K562 (cell line): ENCODE data around the gene PPP2R3B. TPM values are rescaled to one million over a fixed set of nuclear protein-coding genes. Genes with fewer than 3 reads are reported as not detected.
"Not testable (repeated sequence)": the region's sequence is repeated elsewhere in the genome, so short reads cannot be mapped to it uniquely, and the experiment has no call there.

Experiments used
- ATAC-seq: fragments of 200-7000 bp; cut with Tn5 transposase; 3 replicates; pipeline ENCODE4 v1.9.1; 2020; ENCODE audit warnings: moderate library complexity
- BruUV-seq: library from RNA; stranded (reverse); fragments of 400-500 nt; replicated peaks from 2 replicates; lab custom pipeline; 2021; lab: Mats Ljungman, UMichigan
- CTCF ChIA-PET: fragments of 300-600 bp; formaldehyde crosslinking; extraction: SDS; loops from one replicate; lab custom pipeline; 2021; ENCODE audit warnings: low intra/inter-chr PET ratio; lab: Yijun Ruan, JAX
- POLR2A ChIA-PET: fragments of 300-600, 350-650 bp; sonication (Branson Sonifier 250); formaldehyde crosslinking; extraction: SDS; loops from one replicate; lab custom pipeline; 2021; ENCODE audit warnings: antibody characterized with exemption, inconsistent platforms; lab: Yijun Ruan, JAX
- DNase-seq, 4 experiments: peaks; one replicate each; pipeline versions ENCODE4 v3.0.0 to v3.0.0-alpha.2; 2011 to 2018; ENCODE audit warnings: low spot score in 3 of 4, mixed read lengths in 3 of 4; ENCODE audit errors: extremely low read depth in 1 of 4
- FAIRE-seq: peaks from 2 replicates; lab custom pipeline; 2011; peaks lifted over from hg19 to GRCh38; lab: Jason Lieb, UNC
- H2AFZ ChIP-seq: 2 replicates; pipeline ENCODE4 v1.6.0; 2011; ENCODE audit warnings: low read depth, low read length, control low read depth, inconsistent platforms
- H3K27ac ChIP-seq: fragments of 200-600 bp; 3 replicates; pipeline ENCODE4 v1.8.0; 2011; ENCODE audit warnings: low read depth, mild to moderate bottlenecking, control low read depth, inconsistent platforms, low read length, moderate library complexity, mixed read lengths; ENCODE audit errors: extremely low read depth
- H3K27me3 ChIP-seq, 2 experiments: fragments of 300-600 bp in 1 of 2; 2 replicates in 1 of 2; 3 replicates in 1 of 2; pipeline versions ENCODE4 v1.6.0 to v1.8.0; 2011; ENCODE audit warnings: inconsistent platforms in 2 of 2, low read length in 2 of 2, mild to moderate bottlenecking in 1 of 2, mixed read lengths in 1 of 2, moderate library complexity in 1 of 2; ENCODE audit not compliant: control insufficient read depth in 2 of 2, insufficient read depth in 2 of 2
- H3K36me3 ChIP-seq: fragments of 300-600 bp; 3 replicates; pipeline ENCODE4 v1.8.0; 2011; ENCODE audit warnings: mild to moderate bottlenecking, low read length, inconsistent platforms; ENCODE audit not compliant: control insufficient read depth, insufficient read depth
- H3K4me1 ChIP-seq, 2 experiments: fragments of 200-600 bp in 1 of 2; replicated peaks in 1 of 2; 2 replicates in 1 of 2; 3 replicates in 1 of 2; pipeline versions ENCODE4 v1.5.1 to v1.8.0; 2011; ENCODE audit warnings: inconsistent platforms in 2 of 2, low read length in 2 of 2, mild to moderate bottlenecking in 1 of 2, mixed read lengths in 1 of 2, moderate library complexity in 1 of 2; ENCODE audit not compliant: control insufficient read depth in 2 of 2, insufficient read depth in 2 of 2
- H3K4me2 ChIP-seq: 2 replicates; pipeline ENCODE4 v1.6.1; 2011; ENCODE audit warnings: low read length, control low read depth, inconsistent platforms, mixed read lengths; ENCODE audit not compliant: insufficient read depth
- H3K4me3 ChIP-seq: fragments of 200-600 bp; sonication (generic), shearing (Covaris generic); 2 replicates; pipeline ENCODE4 v1.5.1; 2016; ENCODE audit warnings: control low read depth, inconsistent platforms
- H3K79me2 ChIP-seq: fragments of 200-600 bp; 3 replicates; pipeline ENCODE4 v1.8.0; 2011; ENCODE audit warnings: low read length, inconsistent platforms; ENCODE audit not compliant: control insufficient read depth, insufficient read depth
- H3K9ac ChIP-seq, 2 experiments: 2 replicates each; pipeline versions ENCODE4 v1.6.0 to v1.6.1; 2011; ENCODE audit warnings: low read depth in 2 of 2, low read length in 2 of 2, control low read depth in 1 of 2, inconsistent platforms in 1 of 2, mild to moderate bottlenecking in 1 of 2, mixed read lengths in 1 of 2; ENCODE audit not compliant: insufficient read depth in 1 of 2
- H3K9me1 ChIP-seq: one replicate; pipeline ENCODE4 v1.6.0; 2011; ENCODE audit warnings: inconsistent platforms, mild to moderate bottlenecking, low read length, moderate library complexity; ENCODE audit not compliant: control insufficient read depth, insufficient read depth
- H3K9me3 ChIP-seq: replicated peaks from 2 replicates; pipeline ENCODE4 v1.5.1; 2011; ENCODE audit warnings: low read depth, low read length, inconsistent platforms; ENCODE audit not compliant: control insufficient read depth, insufficient read depth
- H4K20me1 ChIP-seq: replicated peaks from 2 replicates; pipeline ENCODE4 v1.6.1; 2011; ENCODE audit warnings: low read length, inconsistent platforms, mixed read lengths; ENCODE audit not compliant: control insufficient read depth, insufficient read depth
- CAMTA2 ChIP-seq: fragments of 250-450 bp; sonication (Bioruptor Pico); conservative IDR thresholded peaks from 2 replicates; pipeline ENCODE4 v1.5.1; 2022
- CBFA2T2 ChIP-seq: fragments of 450-650 bp; conservative IDR thresholded peaks from 2 replicates; pipeline ENCODE4 v1.6.1; 2017; ENCODE audit warnings: mild to moderate bottlenecking
- CHD2 ChIP-seq: IDR thresholded peaks from 2 replicates; pipeline ENCODE4 v1.6.1; 2011; ENCODE audit warnings: low read depth, low read length
- LARP7 ChIP-seq: fragments of 450-650 bp; IDR thresholded peaks from 2 replicates; pipeline ENCODE4 v1.6.1; 2016
- NFRKB ChIP-seq: fragments of 450-650 bp; IDR thresholded peaks from 2 replicates; pipeline ENCODE4 v1.6.1; 2016; ENCODE audit warnings: low read depth
- POLR2B ChIP-seq: fragments of 450-650 bp; IDR thresholded peaks from 2 replicates; pipeline ENCODE4 v1.6.1; 2018; ENCODE audit warnings: low read depth; ENCODE audit not compliant: partially characterized antibody
- RBFOX2 ChIP-seq: fragments of 200-400 bp; formaldehyde crosslinking; IDR thresholded peaks from 2 replicates; pipeline ENCODE4 v1.6.1; 2017; ENCODE audit warnings: low read depth, mild to moderate bottlenecking, low read length, moderate library complexity
- ZBTB7A ChIP-seq: IDR thresholded peaks from 2 replicates; pipeline ENCODE4 v1.6.1; 2011; ENCODE audit warnings: low read depth, mild to moderate bottlenecking, low read length, moderate library complexity, borderline replicate concordance; ENCODE audit not compliant: control insufficient read depth
- ZNF165 ChIP-seq: fragments of 250-450 bp; sonication (Bioruptor Pico); IDR thresholded peaks from 2 replicates; pipeline ENCODE4 v1.4.0; 2020; ENCODE audit warnings: borderline replicate concordance
- WGBS: fragments of 100-300 bp; shearing (Covaris generic); methylation state at CpG from one replicate; pipeline ENCODE4 v1.1.6; 2016; ENCODE audit warnings: low coverage, mixed read lengths; ENCODE audit not compliant: insufficient coverage; ENCODE audit errors: missing lambda C conversion rate; 5-methylcytosine and 5-hydroxymethylcytosine counted together
- in situ Hi-C: fragments of 300-500 bp; cut with MboI; formaldehyde crosslinking; loops from 4 replicates; pipeline ENCODE4 v1.15.0; 2018; ENCODE audit warnings: inconsistent platforms, mixed read lengths
- intact Hi-C: fragments of 100-400 bp; cut with micrococcal nuclease; formaldehyde crosslinking; loops from 2 replicates; pipeline ENCODE4 v1.14.2; 2022
- polyA plus RNA-seq, 8 experiments: library from polyadenylated mRNA; depleted of rRNA in 4 of 8; stranded (reverse) in 5 of 8; unstranded in 3 of 8; fragments of >200 nt; fragmentation: Nextera tagmentation in 2 of 8; fragmentation: Illumina TruSeq in 1 of 8; extraction: Ambion mirVana in 2 of 8; extraction: Trizol in 1 of 8; gene quantifications; 2 replicates each; pipeline versions ENCODE4 v1.2.1 to v1.2.3, GENCODE V29; 2011 to 2014; ENCODE audit warnings: inconsistent platforms in 1 of 8, missing spikeins in 1 of 8
- total RNA-seq, 7 experiments: library from RNA; depleted of rRNA in 6 of 7; stranded (reverse); fragments of >200 nt in 6 of 7; fragmentation: Illumina TruSeq in 2 of 7; extraction: Trizol in 2 of 7; gene quantifications; 2 replicates each; pipeline versions ENCODE4 v1.2.1 to v1.2.3, GENCODE V29; 2011 to 2021; ENCODE audit warnings: low replicate concordance in 1 of 7
- TF ChIP-seq, protein P1 (sequence below), 2 experiments: IDR thresholded peaks; 2 replicates each; pipeline ENCODE4 v1.6.1; 2012; ENCODE audit warnings: improper control_type of control experiment in 2 of 2, low read depth in 2 of 2, low read length in 2 of 2, borderline replicate concordance in 1 of 2

The PPP2R3B gene
- total and polyA plus RNA-seq, 9 of the 15 experiments (the other 6 are each of a cell fraction or from before 2014, with no cell fraction given), result 0.04 to 18.2 (median 8.2) TPM; not detected in 1

DNA sequence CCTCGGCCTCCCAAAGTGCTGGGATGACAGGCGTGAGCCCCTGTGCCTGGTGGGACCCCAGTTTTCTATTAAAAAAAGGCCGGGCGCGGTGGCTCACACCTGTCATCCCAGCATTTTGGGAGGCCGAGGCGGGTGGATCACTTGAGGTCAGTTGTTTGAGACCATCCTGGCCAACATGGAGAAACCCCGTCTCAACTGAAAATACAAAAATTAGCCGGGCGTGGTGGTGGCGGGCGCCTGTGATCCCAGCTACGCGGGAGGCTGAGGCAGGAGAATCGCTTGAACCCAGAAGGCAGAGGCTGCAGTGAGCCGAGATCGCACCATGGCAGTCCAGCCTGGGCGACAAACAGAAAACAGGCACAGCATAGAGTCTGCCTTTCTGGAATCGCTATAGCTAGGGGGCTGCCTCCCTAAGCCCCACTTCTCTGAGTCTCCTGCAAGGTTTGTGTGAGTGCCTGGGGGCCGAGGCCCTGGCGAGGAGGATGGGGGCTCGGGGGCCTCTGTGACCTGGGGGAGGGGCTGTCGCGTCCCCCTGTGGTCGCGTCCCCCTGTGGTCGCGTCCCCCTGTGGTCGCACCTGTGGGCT lies 56.5 kb downstream of the PPP2R3B start:
- intact Hi-C loops, H3K4me2 ChIP-seq, H3K27ac ChIP-seq, H3K9me1 ChIP-seq, H3K27me3 ChIP-seq, POLR2A ChIA-PET, H4K20me1 ChIP-seq, BruUV-seq, H3K36me3 ChIP-seq, H3K4me3 ChIP-seq, DNase-seq, CTCF ChIA-PET, H3K4me1 ChIP-seq, H3K79me2 ChIP-seq, ATAC-seq, H2AFZ ChIP-seq, H3K9me3 ChIP-seq, in situ Hi-C loops, H3K9ac ChIP-seq, FAIRE-seq: not testable (repeated sequence)
- 80% methylated on average over 9 of the region's 29 CpGs for WGBS

- in situ Hi-C loops, result no loop called here
- no TSS peak for BruUV-seq
- CTCF ChIA-PET, result no interaction called here
- TF ChIP-seq RBFOX2 (no peak), CBFA2T2 (no peak), LARP7 (no peak), CAMTA2 (CRISPR knock-in tag) (no peak), ZNF165 (no peak), CHD2 (no peak), POLR2B (no peak), NFRKB (no peak), ZBTB7A (no peak)
- TF ChIP-seq, protein P1, sequence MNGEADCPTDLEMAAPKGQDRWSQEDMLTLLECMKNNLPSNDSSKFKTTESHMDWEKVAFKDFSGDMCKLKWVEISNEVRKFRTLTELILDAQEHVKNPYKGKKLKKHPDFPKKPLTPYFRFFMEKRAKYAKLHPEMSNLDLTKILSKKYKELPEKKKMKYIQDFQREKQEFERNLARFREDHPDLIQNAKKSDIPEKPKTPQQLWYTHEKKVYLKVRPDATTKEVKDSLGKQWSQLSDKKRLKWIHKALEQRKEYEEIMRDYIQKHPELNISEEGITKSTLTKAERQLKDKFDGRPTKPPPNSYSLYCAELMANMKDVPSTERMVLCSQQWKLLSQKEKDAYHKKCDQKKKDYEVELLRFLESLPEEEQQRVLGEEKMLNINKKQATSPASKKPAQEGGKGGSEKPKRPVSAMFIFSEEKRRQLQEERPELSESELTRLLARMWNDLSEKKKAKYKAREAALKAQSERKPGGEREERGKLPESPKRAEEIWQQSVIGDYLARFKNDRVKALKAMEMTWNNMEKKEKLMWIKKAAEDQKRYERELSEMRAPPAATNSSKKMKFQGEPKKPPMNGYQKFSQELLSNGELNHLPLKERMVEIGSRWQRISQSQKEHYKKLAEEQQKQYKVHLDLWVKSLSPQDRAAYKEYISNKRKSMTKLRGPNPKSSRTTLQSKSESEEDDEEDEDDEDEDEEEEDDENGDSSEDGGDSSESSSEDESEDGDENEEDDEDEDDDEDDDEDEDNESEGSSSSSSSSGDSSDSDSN (IDR thresholded peaks at IDR 0.05; ENCODE audit: borderline replicate concordance in 1 of 2, low read depth in 2 of 2, low read length in 2 of 2), result no peak
Observed at GRCh38 chrX:329291-329910, 57.3 kb downstream of the PPP2R3B start.

More at GRCh38 chrX:329291-329910, 57.3 kb downstream of the PPP2R3B start:
- Histone ChIP-seq H3K4me2 (no peak overlapping the region), H3K36me3 (no peaks in the 10 kb centered on the region), H3K79me2 (no peaks in the 10 kb centered on the region), H2AFZ (no peak overlapping the region), H3K9ac (no peak overlapping the region), H3K4me1 (peaks cover 0 to 3% of the 10 kb centered on the region in 2 experiments; a peak in 2 of 5 replicates), H3K9me1 (no peaks in the 10 kb centered on the region), H3K27me3 (no peaks in the 10 kb centered on the region; a peak in 1 of 5 replicates), H3K9me3 (no peaks in the 10 kb centered on the region), H3K4me3 (no peak overlapping the region), H3K27ac (no peak overlapping the region), H4K20me1 (no peaks in the 10 kb centered on the region)
- WGBS, result 72% methylated on average over 4 of the region's 23 CpGs
- ATAC-seq (no peak), DNase-seq (no peak), FAIRE-seq (no peak)
- intact Hi-C loops, result loop anchor here (10.0 kb wide), 1 partner anchor 55 kb away; the partner anchor contains the start of gene PPP2R3B
- POLR2A ChIA-PET, result no interaction called here
